ENCODE measurements around the gene PRKCH. TPM values are rescaled to one million over a fixed set of nuclear protein-coding genes. Genes with fewer than 3 reads are reported as not detected.

The PRKCH gene
- total and polyA plus RNA-seq, 9 of the 15 experiments (the other 6 are each of a cell fraction or from before 2014, with no cell fraction given), result 0.61 to 4.4 (median 4.0) TPM

DNA sequence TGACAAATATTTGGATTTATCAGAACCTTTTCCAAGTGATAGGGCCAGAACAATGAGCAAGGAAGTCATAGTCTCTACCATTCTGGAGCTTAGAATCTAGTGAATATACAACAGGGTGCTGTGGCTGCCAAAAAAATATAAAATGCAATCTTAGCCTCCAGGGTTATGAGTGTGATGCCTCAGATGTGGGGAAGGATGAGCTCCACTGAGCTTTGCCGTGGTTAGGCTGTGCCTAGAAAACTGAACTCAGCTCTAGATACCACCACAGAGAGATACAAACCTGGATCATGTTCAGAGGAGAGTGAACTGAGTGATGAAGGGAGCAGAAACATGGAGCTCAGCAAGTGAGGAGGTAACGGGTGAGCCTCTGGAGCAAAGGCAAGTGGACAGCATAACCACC is 235.9 kb downstream of the PRKCH start:
- no peaks in the 10 kb centered on the region for H4K20me1 ChIP-seq (replicated peaks; ENCODE audit: control insufficient read depth, insufficient read depth, low read length)
- intact Hi-C loops (cut with micrococcal nuclease) (no loop called here), in situ Hi-C loops (cut with MboI) (no loop called here)
- no peaks in the 10 kb centered on the region for H3K9me3 ChIP-seq (replicated peaks; ENCODE audit: control insufficient read depth, insufficient read depth, low read depth, low read length)
- peaks cover 19 to 42% of the 10 kb centered on the region in 2 experiments for H3K4me1 ChIP-seq (replicated peaks in 1 of 2; ENCODE audit: control insufficient read depth in 2 of 2, insufficient read depth in 2 of 2, low read length in 2 of 2)
- 86% methylated on average over 1 of the region's 2 CpGs for WGBS (ENCODE audit: insufficient coverage, low coverage, missing lambda C conversion rate)
- ChIA-PET POLR2A (interaction anchor here (1.1 kb wide), 1 partner anchor 33 kb away, joined by 3 read pairs; no protein-coding TSS in a partner anchor), CTCF (ENCODE audit: low intra/inter-chr PET ratio) (no interaction called here)
- no peak overlapping the region for H3K27ac ChIP-seq (ENCODE audit: extremely low read depth, low read depth, low read length)
- H3K4me3 ChIP-seq, result no peak overlapping the region
- no peak overlapping the region for H3K4me2 ChIP-seq (ENCODE audit: insufficient read depth, low read length)
- FAIRE-seq (no peak), ATAC-seq (no peak), DNase-seq (ENCODE audit: extremely low read depth in 1 of 4, low spot score in 3 of 4) (no peak)
- TF ChIP-seq ZBTB7A (IDR thresholded peaks at IDR 0.05; ENCODE audit: borderline replicate concordance, control insufficient read depth, low read depth, low read length) (no peak), FOXA1 (IDR thresholded peaks at IDR 0.05; ENCODE audit: borderline replicate concordance) (no peak), RBBP5 (IDR thresholded peaks at IDR 0.05; ENCODE audit: borderline replicate concordance, insufficient read depth, low read length, poor library complexity, severe bottlenecking) (no peak), MIER1 (IDR thresholded peaks at IDR 0.05; ENCODE audit: low read depth) (no peak), ZZZ3 (IDR thresholded peaks at IDR 0.05) (no peak), SRSF1 (IDR thresholded peaks at IDR 0.05; ENCODE audit: low read depth, low read length) (no peak), ELF4 (CRISPR knock-in tag; IDR thresholded peaks at IDR 0.05) (no peak), ASH1L (IDR thresholded peaks at IDR 0.05; ENCODE audit: borderline replicate concordance, low read depth, partially characterized antibody) (no peak), HDAC3 (IDR thresholded peaks at IDR 0.05; ENCODE audit: borderline replicate concordance, partially characterized antibody) (no peak), NR2F6 (CRISPR knock-in tag; IDR thresholded peaks at IDR 0.05) (no peak), U2AF1 (optimal IDR thresholded peaks at IDR 0.05; ENCODE audit: low read depth, low read length) (no peak)
- TF ChIP-seq, protein P1, sequence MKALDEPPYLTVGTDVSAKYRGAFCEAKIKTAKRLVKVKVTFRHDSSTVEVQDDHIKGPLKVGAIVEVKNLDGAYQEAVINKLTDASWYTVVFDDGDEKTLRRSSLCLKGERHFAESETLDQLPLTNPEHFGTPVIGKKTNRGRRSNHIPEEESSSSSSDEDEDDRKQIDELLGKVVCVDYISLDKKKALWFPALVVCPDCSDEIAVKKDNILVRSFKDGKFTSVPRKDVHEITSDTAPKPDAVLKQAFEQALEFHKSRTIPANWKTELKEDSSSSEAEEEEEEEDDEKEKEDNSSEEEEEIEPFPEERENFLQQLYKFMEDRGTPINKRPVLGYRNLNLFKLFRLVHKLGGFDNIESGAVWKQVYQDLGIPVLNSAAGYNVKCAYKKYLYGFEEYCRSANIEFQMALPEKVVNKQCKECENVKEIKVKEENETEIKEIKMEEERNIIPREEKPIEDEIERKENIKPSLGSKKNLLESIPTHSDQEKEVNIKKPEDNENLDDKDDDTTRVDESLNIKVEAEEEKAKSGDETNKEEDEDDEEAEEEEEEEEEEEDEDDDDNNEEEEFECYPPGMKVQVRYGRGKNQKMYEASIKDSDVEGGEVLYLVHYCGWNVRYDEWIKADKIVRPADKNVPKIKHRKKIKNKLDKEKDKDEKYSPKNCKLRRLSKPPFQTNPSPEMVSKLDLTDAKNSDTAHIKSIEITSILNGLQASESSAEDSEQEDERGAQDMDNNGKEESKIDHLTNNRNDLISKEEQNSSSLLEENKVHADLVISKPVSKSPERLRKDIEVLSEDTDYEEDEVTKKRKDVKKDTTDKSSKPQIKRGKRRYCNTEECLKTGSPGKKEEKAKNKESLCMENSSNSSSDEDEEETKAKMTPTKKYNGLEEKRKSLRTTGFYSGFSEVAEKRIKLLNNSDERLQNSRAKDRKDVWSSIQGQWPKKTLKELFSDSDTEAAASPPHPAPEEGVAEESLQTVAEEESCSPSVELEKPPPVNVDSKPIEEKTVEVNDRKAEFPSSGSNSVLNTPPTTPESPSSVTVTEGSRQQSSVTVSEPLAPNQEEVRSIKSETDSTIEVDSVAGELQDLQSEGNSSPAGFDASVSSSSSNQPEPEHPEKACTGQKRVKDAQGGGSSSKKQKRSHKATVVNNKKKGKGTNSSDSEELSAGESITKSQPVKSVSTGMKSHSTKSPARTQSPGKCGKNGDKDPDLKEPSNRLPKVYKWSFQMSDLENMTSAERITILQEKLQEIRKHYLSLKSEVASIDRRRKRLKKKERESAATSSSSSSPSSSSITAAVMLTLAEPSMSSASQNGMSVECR (CRISPR knock-in tag; IDR thresholded peaks at IDR 0.05), result no peak
- TF ChIP-seq, protein P2, sequence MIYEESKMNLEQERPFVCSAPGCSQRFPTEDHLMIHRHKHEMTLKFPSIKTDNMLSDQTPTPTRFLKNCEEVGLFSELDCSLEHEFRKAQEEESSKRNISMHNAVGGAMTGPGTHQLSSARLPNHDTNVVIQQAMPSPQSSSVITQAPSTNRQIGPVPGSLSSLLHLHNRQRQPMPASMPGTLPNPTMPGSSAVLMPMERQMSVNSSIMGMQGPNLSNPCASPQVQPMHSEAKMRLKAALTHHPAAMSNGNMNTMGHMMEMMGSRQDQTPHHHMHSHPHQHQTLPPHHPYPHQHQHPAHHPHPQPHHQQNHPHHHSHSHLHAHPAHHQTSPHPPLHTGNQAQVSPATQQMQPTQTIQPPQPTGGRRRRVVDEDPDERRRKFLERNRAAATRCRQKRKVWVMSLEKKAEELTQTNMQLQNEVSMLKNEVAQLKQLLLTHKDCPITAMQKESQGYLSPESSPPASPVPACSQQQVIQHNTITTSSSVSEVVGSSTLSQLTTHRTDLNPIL (CRISPR knock-in tag; IDR thresholded peaks at IDR 0.05), result no peak
- TF ChIP-seq, protein P3, sequence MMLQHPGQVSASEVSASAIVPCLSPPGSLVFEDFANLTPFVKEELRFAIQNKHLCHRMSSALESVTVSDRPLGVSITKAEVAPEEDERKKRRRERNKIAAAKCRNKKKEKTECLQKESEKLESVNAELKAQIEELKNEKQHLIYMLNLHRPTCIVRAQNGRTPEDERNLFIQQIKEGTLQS (IDR thresholded peaks at IDR 0.05), result no peak
- TF ChIP-seq, protein P3 (CRISPR knock-in tag; conservative IDR thresholded peaks at IDR 0.05), result no peak
- TF ChIP-seq, protein P4, sequence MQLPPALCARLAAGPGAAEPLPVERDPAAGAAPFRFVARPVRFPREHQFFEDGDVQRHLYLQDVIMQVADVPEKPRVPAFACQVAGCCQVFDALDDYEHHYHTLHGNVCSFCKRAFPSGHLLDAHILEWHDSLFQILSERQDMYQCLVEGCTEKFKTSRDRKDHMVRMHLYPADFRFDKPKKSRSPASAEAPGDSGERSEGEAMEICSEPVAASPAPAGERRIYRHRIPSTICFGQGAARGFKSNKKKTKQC (CRISPR knock-in tag; IDR thresholded peaks at IDR 0.05), result no peak
- no peak overlapping the region for H3K9ac ChIP-seq (ENCODE audit: insufficient read depth in 1 of 2, low read depth in 2 of 2, low read length in 2 of 2)
- H3K36me3 ChIP-seq (ENCODE audit: control insufficient read depth, insufficient read depth, low read length), result no peaks in the 10 kb centered on the region
- H3K9me1 ChIP-seq (ENCODE audit: control insufficient read depth, insufficient read depth, low read length), result no peaks in the 10 kb centered on the region
- no peaks in the 10 kb centered on the region for H3K27me3 ChIP-seq (ENCODE audit: control insufficient read depth in 2 of 2, insufficient read depth in 2 of 2, low read length in 2 of 2)
- no TSS peak for BruUV-seq (replicated peaks)
- no peaks in the 10 kb centered on the region for H3K79me2 ChIP-seq (ENCODE audit: control insufficient read depth, insufficient read depth, low read length)
- H2AFZ ChIP-seq (ENCODE audit: low read depth, low read length), result no peak overlapping the region
